CD4-positive, alpha-beta memory T cell (primary cell): ENCODE results near the gene TTC12. TPM values are rescaled to one million over a fixed set of nuclear protein-coding genes. Genes with fewer than 3 reads are reported as not detected.
A peak's percentile ranks its signal among the peaks of the same experiment; 100 is the strongest.

Experiments
- CTCF ChIA-PET: fragments of 350-600 bp; sonication (Branson Sonifier 250); formaldehyde crosslinking; loops from one replicate; lab custom pipeline; 2021; ENCODE audit warnings: inconsistent platforms; ENCODE audit not compliant: partially characterized antibody; lab: Charles Lee
- POLR2A ChIA-PET: fragments of 350-600 bp; sonication (Branson Sonifier 250); formaldehyde crosslinking; loops from one replicate; lab custom pipeline; 2021; ENCODE audit not compliant: partially characterized antibody; lab: Charles Lee
- DNase-seq, 5 donors: peaks; one replicate each; pipeline versions ENCODE4 v3.0.0 to v3.0.0-alpha.2; 2020 to 2022; ENCODE audit warnings: mixed read lengths in 1 of 5
- H3K27ac ChIP-seq: one replicate; pipeline ENCODE4 v1.7.0; 2013; ENCODE audit warnings: low read depth, low read length
- H3K27me3 ChIP-seq: 2 replicates; pipeline ENCODE4 v1.7.0; 2013; ENCODE audit warnings: mild to moderate bottlenecking, low read length, moderate library complexity; ENCODE audit not compliant: insufficient read depth
- H3K36me3 ChIP-seq: 2 replicates; pipeline ENCODE4 v1.7.0; 2013; ENCODE audit warnings: mild to moderate bottlenecking, low read length, moderate library complexity; ENCODE audit not compliant: insufficient read depth
- H3K4me1 ChIP-seq: 2 replicates; pipeline ENCODE4 v1.7.0; 2013; ENCODE audit warnings: mild to moderate bottlenecking, low read length, moderate library complexity; ENCODE audit not compliant: insufficient read depth
- H3K4me3 ChIP-seq, 2 donors: one replicate each; pipeline ENCODE4 v1.7.0; 2013; ENCODE audit warnings: low read length in 2 of 2, mild to moderate bottlenecking in 1 of 2
- H3K9me3 ChIP-seq, 2 donors: one replicate each; pipeline ENCODE4 v1.7.0; 2013; ENCODE audit warnings: low read length in 2 of 2, control low read depth in 1 of 2; ENCODE audit not compliant: control insufficient read depth in 1 of 2
- H3K27ac Mint-ChIP-seq, 7 donors: one replicate each; pipeline ENCODE4 v1.8.0; 2020 to 2021; ENCODE audit warnings: mixed read lengths in 7 of 7, mild to moderate bottlenecking in 6 of 7, inconsistent platforms in 3 of 7, moderate library complexity in 3 of 7
- H3K27me3 Mint-ChIP-seq, 2 donors: one replicate each; pipeline ENCODE4 v1.8.0; 2020 to 2021; ENCODE audit warnings: mixed read lengths in 2 of 2
- H3K36me3 Mint-ChIP-seq, 2 donors: one replicate each; pipeline ENCODE4 v1.8.0; 2020 to 2021; ENCODE audit warnings: mixed read lengths in 2 of 2, inconsistent platforms in 1 of 2, mild to moderate bottlenecking in 1 of 2
- H3K4me1 Mint-ChIP-seq, 4 donors: one replicate each; pipeline ENCODE4 v1.8.0; 2020 to 2021; ENCODE audit warnings: mixed read lengths in 4 of 4, mild to moderate bottlenecking in 1 of 4
- H3K4me3 Mint-ChIP-seq, 8 donors: one replicate each; pipeline ENCODE4 v1.8.0; 2020 to 2021; ENCODE audit warnings: mixed read lengths in 8 of 8, mild to moderate bottlenecking in 7 of 8, moderate library complexity in 6 of 8, inconsistent platforms in 3 of 8
- H3K9me3 Mint-ChIP-seq, 8 donors: one replicate each; pipeline ENCODE4 v1.8.0; 2020 to 2021; ENCODE audit warnings: mixed read lengths in 8 of 8, mild to moderate bottlenecking in 5 of 8, inconsistent platforms in 3 of 8, moderate library complexity in 1 of 8
- intact Hi-C: fragments of 100-400 bp; cut with micrococcal nuclease; formaldehyde crosslinking; loops from one replicate; pipeline ENCODE4 v1.15.1; 2023
- polyA plus RNA-seq, 2 donors: library from polyadenylated mRNA; unstranded; fragments of 300-500 nt; fragmentation: Illumina TruSeq; gene quantifications; one replicate each; pipeline ENCODE4 v1.2.3, GENCODE V29; 2021
- total RNA-seq, 2 experiments: library from RNA; stranded (reverse); gene quantifications; one replicate each; pipeline ENCODE4 v1.2.3, GENCODE V29; 2021

TTC12 gene
- total and polyA plus RNA-seq, 4 experiments from 2014 or later = 6.9 to 75.1 (median 39.8) TPM

GRCh38 chr11:113311536-113311935, 2.8 kb upstream of the TTC12 start:
- H3K4me3 Mint-ChIP-seq = peak overlapping the region in 2 of 8 donors; percentile 1 to 4
- Histone ChIP-seq H3K9me3 (no peaks in the 10 kb centered on the region), H3K27ac (no peak overlapping the region), H3K36me3 (no peaks in the 10 kb centered on the region), H3K27me3 (no peaks in the 10 kb centered on the region), H3K4me1 (peaks cover 20% of the 10 kb centered on the region), H3K4me3 (no peak overlapping the region)
- ChIA-PET POLR2A (no interaction called here), CTCF (interaction anchor here (0.6 to 2.4 kb wide), 4 partner anchors 22 to 953 kb away, joined by 3 to 6 read pairs (median 4); no protein-coding TSS in a partner anchor)
- no peak for DNase-seq
- peaks cover 0 to 3% of the 10 kb centered on the region in 2 donors for H3K36me3 Mint-ChIP-seq
- H3K27me3 Mint-ChIP-seq = no peaks in the 10 kb centered on the region
- H3K4me1 Mint-ChIP-seq = peaks cover 22 to 40% (median 28%) of the 10 kb centered on the region in 4 donors
- H3K27ac Mint-ChIP-seq = peak overlapping the region in 3 of 7 donors; percentile 0 to 54 (median 23)
- no peaks in the 10 kb centered on the region for H3K9me3 Mint-ChIP-seq
- intact Hi-C loops = loop anchor here (5.0 to 10.0 kb wide), 4 partner anchors 566 to 1437 kb away; partner anchors contain the start of genes ALG9, CFAP68, FDXACB1 and PTS

GRCh38 chr11:113313601-113314000, 782 bp upstream of the TTC12 start:
- Histone ChIP-seq H3K9me3 (no peaks in the 10 kb centered on the region), H3K36me3 (peaks cover 5% of the 10 kb centered on the region), H3K4me1 (peaks cover 20% of the 10 kb centered on the region), H3K4me3 (peak overlapping the region; percentile 7 to 84), H3K27ac (peak overlapping the region; percentile 85), H3K27me3 (no peaks in the 10 kb centered on the region)
- Mint-ChIP-seq H3K36me3 (peaks cover 16 to 23% of the 10 kb centered on the region in 2 donors), H3K4me3 (peak overlapping the region; percentile 63 to 91 (median 86)), H3K4me1 (peaks cover 27 to 52% (median 35%) of the 10 kb centered on the region in 4 donors), H3K27me3 (no peaks in the 10 kb centered on the region), H3K27ac (peak overlapping the region; percentile 79 to 95 (median 91)), H3K9me3 (no peaks in the 10 kb centered on the region)
- intact Hi-C loops = loop anchor here (5.0 to 10.0 kb wide), 4 partner anchors 564 to 1439 kb away; partner anchors contain the start of genes ALG9, CFAP68, FDXACB1 and PTS
- CTCF ChIA-PET = interaction anchor here (0.6 to 2.1 kb wide), 9 partner anchors 9 to 1094 kb away, joined by 3 to 11 read pairs (median 3); no protein-coding TSS in a partner anchor
- no peak for DNase-seq
- POLR2A ChIA-PET = interaction anchor here (0.7 to 1.2 kb wide), 6 partner anchors 16 to 1387 kb away, joined by 3 to 5 read pairs (median 3); no protein-coding TSS in a partner anchor

GRCh38 chr11:113314065-113314388, 356 bp upstream of the TTC12 start:
- H3K27me3 Mint-ChIP-seq = no peaks in the 10 kb centered on the region
- H3K4me1 Mint-ChIP-seq = peaks cover 27 to 52% (median 36%) of the 10 kb centered on the region in 4 donors
- peak overlapping the region; percentile 79 to 91 (median 87) for H3K4me3 Mint-ChIP-seq
- POLR2A ChIA-PET = interaction anchor here (0.6 to 1.2 kb wide), 8 partner anchors 9 to 1387 kb away, joined by 3 to 5 read pairs (median 3); no protein-coding TSS in a partner anchor
- CTCF ChIA-PET = interaction anchor here (0.6 to 2.1 kb wide), 7 partner anchors 9 to 1094 kb away, joined by 3 to 11 read pairs (median 3); no protein-coding TSS in a partner anchor
- peak overlapping the region; percentile 79 to 95 (median 91) for H3K27ac Mint-ChIP-seq
- H3K36me3 ChIP-seq = peaks cover 7% of the 10 kb centered on the region
- intact Hi-C loops = loop anchor here (2.0 to 10.0 kb wide), 6 partner anchors 459 to 1439 kb away; partner anchors contain the start of genes ALG9, CFAP68, FDXACB1 and PTS
- H3K4me3 ChIP-seq = peak overlapping the region; percentile 7 to 84
- H3K9me3 ChIP-seq = no peaks in the 10 kb centered on the region
- H3K27ac ChIP-seq = peak overlapping the region; percentile 85
- H3K9me3 Mint-ChIP-seq = no peaks in the 10 kb centered on the region
- H3K36me3 Mint-ChIP-seq = peaks cover 19 to 27% of the 10 kb centered on the region in 2 donors
- H3K4me1 ChIP-seq = peaks cover 20% of the 10 kb centered on the region
- H3K27me3 ChIP-seq = no peaks in the 10 kb centered on the region
- no peak for DNase-seq

DNA sequence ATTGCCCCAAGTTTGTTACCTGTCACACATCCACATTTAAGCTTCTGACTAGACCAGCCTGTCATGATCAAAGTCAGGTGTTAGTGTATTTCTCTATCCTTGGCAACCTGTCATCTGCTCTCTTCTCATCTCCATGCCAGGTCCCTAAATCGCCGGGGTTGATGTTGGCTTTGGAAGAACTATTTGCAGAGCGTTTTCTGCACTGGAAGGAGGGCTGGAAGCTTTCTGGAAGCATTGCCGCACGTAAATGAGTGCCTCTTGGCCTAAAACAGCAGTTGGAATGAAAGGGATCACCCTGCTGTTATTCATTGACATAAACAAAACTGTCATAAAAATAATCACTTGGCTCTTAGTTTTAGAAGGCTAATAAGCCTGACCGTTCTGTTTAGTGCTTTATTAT, 1.4 kb downstream of the TTC12 start:
- peak overlapping the region; percentile 79 to 90 (median 87) for H3K4me3 Mint-ChIP-seq
- DNase-seq = no peak
- Histone ChIP-seq H3K4me3 (no peak overlapping the region), H3K9me3 (no peaks in the 10 kb centered on the region), H3K27ac (no peak overlapping the region), H3K4me1 (peaks cover 20% of the 10 kb centered on the region), H3K36me3 (peaks cover 10% of the 10 kb centered on the region), H3K27me3 (no peaks in the 10 kb centered on the region)
- no peaks in the 10 kb centered on the region for H3K27me3 Mint-ChIP-seq
- peaks cover 27 to 58% (median 40%) of the 10 kb centered on the region in 4 donors for H3K4me1 Mint-ChIP-seq
- intact Hi-C loops = loop anchor here (2.0 to 10.0 kb wide), 5 partner anchors 457 to 1441 kb away; partner anchors contain the start of genes ALG9, C11orf71, CFAP68 and FDXACB1
- H3K36me3 Mint-ChIP-seq = peaks cover 30 to 39% of the 10 kb centered on the region in 2 donors
- H3K27ac Mint-ChIP-seq = peak overlapping the region; percentile 79 to 95 (median 93)
- no peaks in the 10 kb centered on the region for H3K9me3 Mint-ChIP-seq
- POLR2A ChIA-PET = interaction anchor here (0.6 kb wide), 1 partner anchor 1089 kb away, joined by 4 read pairs; no protein-coding TSS in a partner anchor
- CTCF ChIA-PET = no interaction called here

DNA sequence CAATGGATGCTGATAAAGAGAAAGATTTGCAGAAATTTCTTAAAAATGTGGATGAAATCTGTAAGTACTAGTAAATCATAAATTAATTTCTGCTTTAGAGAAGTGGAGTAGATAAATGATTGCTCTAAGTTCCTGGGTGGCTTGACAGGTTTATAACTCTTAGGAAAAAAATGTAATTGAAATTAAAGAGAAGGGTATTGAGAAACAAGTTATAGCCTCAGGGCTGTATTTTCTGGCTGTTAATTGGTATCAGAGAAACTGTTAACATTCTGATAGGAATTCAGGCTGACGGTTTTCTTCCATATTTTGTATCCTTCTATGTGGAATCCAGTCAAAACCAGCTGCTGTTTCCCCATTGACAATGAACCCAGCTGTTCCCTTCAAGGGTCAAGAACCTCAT, 1.9 kb downstream of the TTC12 start:
- peak overlapping the region in 3 of 8 donors; percentile 24 to 55 (median 47) for H3K4me3 Mint-ChIP-seq
- CTCF ChIA-PET = no interaction called here

DNA sequence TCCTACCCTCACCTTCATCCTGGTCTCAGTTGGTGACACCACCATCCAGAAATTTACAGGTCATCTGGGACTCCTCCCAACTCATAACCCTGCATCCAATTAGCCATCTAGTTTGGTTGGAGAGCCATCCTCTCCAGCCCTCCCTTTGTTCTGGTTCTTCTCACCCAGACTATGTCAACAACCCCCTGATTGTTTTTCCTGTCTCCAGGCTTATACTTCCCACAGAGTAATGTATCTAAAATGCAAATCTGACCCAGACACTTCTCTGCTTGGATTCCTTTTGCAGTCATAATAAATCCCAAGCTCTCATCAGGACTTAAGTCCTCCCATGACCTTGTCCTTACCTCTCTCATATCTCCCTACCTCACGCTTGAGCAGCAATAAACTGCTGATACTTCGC, 3.0 kb downstream of the TTC12 start:
- Histone ChIP-seq H3K4me3 (no peak overlapping the region), H3K9me3 (no peaks in the 10 kb centered on the region), H3K36me3 (peaks cover 10% of the 10 kb centered on the region), H3K4me1 (peaks cover 20% of the 10 kb centered on the region), H3K27me3 (no peaks in the 10 kb centered on the region), H3K27ac (no peak overlapping the region)
- ChIA-PET POLR2A (no interaction called here), CTCF (no interaction called here)
- peaks cover 27 to 62% (median 39%) of the 10 kb centered on the region in 4 donors for H3K4me1 Mint-ChIP-seq
- no peaks in the 10 kb centered on the region for H3K27me3 Mint-ChIP-seq
- intact Hi-C loops = loop anchor here (5.0 to 10.0 kb wide), 3 partner anchors 847 to 1443 kb away; partner anchors contain the start of genes ALG9, C11orf71, CFAP68 and FDXACB1
- DNase-seq = no peak
- H3K36me3 Mint-ChIP-seq = peaks cover 36 to 39% of the 10 kb centered on the region in 2 donors
- no peaks in the 10 kb centered on the region for H3K9me3 Mint-ChIP-seq
- H3K4me3 Mint-ChIP-seq = peak overlapping the region in 1 of 8 donors; percentile 1
- H3K27ac Mint-ChIP-seq = peak overlapping the region in 4 of 7 donors; percentile 41 to 72 (median 44)

More for the DNA sequence above, 1.9 kb downstream of the TTC12 start:
- Histone ChIP-seq H3K36me3 (peaks cover 10% of the 10 kb centered on the region), H3K27me3 (no peaks in the 10 kb centered on the region), H3K4me3 (no peak overlapping the region), H3K27ac (no peak overlapping the region), H3K4me1 (peaks cover 20% of the 10 kb centered on the region), H3K9me3 (no peaks in the 10 kb centered on the region)
- intact Hi-C loops = loop anchor here (5.0 to 10.0 kb wide), 3 partner anchors 849 to 1441 kb away; partner anchors contain the start of genes ALG9, C11orf71, CFAP68 and FDXACB1
- no peak for DNase-seq
- peak overlapping the region in 5 of 7 donors; percentile 12 to 94 (median 57) for H3K27ac Mint-ChIP-seq
- POLR2A ChIA-PET = no interaction called here
- no peaks in the 10 kb centered on the region for H3K27me3 Mint-ChIP-seq
- no peaks in the 10 kb centered on the region for H3K9me3 Mint-ChIP-seq
- peaks cover 32 to 39% of the 10 kb centered on the region in 2 donors for H3K36me3 Mint-ChIP-seq
- peaks cover 27 to 58% (median 40%) of the 10 kb centered on the region in 4 donors for H3K4me1 Mint-ChIP-seq

- H3K4me1 Mint-ChIP-seq = peaks cover 17 to 57% (median 30%) of the 10 kb centered on the region in 4 donors
- H3K27ac Mint-ChIP-seq = no peak overlapping the region
- H3K9me3 Mint-ChIP-seq = no peaks in the 10 kb centered on the region
- no peak for DNase-seq
- Histone ChIP-seq H3K27ac (no peak overlapping the region), H3K4me1 (peaks cover 7% of the 10 kb centered on the region), H3K36me3 (peaks cover 10% of the 10 kb centered on the region), H3K9me3 (no peaks in the 10 kb centered on the region), H3K27me3 (no peaks in the 10 kb centered on the region), H3K4me3 (no peak overlapping the region)
- POLR2A ChIA-PET = no interaction called here
- CTCF ChIA-PET = no interaction called here
- H3K27me3 Mint-ChIP-seq = no peaks in the 10 kb centered on the region
- H3K4me3 Mint-ChIP-seq = no peak overlapping the region
- H3K36me3 Mint-ChIP-seq = peaks cover 45 to 50% of the 10 kb centered on the region in 2 donors
- intact Hi-C loops = loop anchor here (5.0 to 10.0 kb wide), 3 partner anchors 846 to 1444 kb away; partner anchors contain the start of genes ALG9, C11orf71, CFAP68 and FDXACB1
These were observed 4.7 kb downstream of the TTC12 start for GRCh38 chr11:113319085-113319484.
